Sigmoid colon (tissue), 7 donors: ENCODE measurements around the gene UBE2H. TPM values are rescaled to one million over a fixed set of nuclear protein-coding genes. Genes with fewer than 3 reads are reported as not detected.

Experiments used
- DNase-seq: peaks from one replicate; pipeline ENCODE4 v3.0.0-alpha.2; 2019
- H3K27ac ChIP-seq, 4 donors: fragments of 200-600 bp; sonication (generic); one replicate each; pipeline ENCODE4 v1.5.1; 2016 to 2019; ENCODE audit warnings: mild to moderate bottlenecking in 1 of 4
- H3K27me3 ChIP-seq, 3 donors: fragments of 200-600 bp; sonication (generic); one replicate each; pipeline ENCODE4 v1.5.1; 2019; ENCODE audit warnings: mild to moderate bottlenecking in 1 of 3
- H3K36me3 ChIP-seq, 4 donors: fragments of 200-600 bp; sonication (generic); one replicate each; pipeline ENCODE4 v1.5.1; 2016 to 2019
- H3K4me1 ChIP-seq, 4 donors: fragments of 200-600 bp; sonication (generic); one replicate each; pipeline ENCODE4 v1.5.1; 2017 to 2019
- H3K4me3 ChIP-seq, 4 donors: fragments of 200-600 bp; sonication (generic); one replicate each; pipeline ENCODE4 v1.5.1; 2017 to 2019; ENCODE audit warnings: mild to moderate bottlenecking in 2 of 4, moderate library complexity in 1 of 4
- H3K9me3 ChIP-seq, 4 donors: fragments of 200-600 bp in 3 of 4; sonication (generic) in 3 of 4; one replicate each; pipeline versions ENCODE4 v1.5.1 to v1.6.1; 2013 to 2019
- CTCF ChIP-seq, 4 experiments: fragments of 450-650 bp in 3 of 4; fragments of 200-600 bp in 1 of 4; IDR thresholded peaks; one replicate each; pipeline ENCODE4 v1.5.1; 2016 to 2019; ENCODE audit warnings: antibody characterized with exemption in 4 of 4, mild to moderate bottlenecking in 3 of 4, moderate library complexity in 2 of 4
- EP300 ChIP-seq, 4 donors: sonication (generic); formaldehyde crosslinking; IDR thresholded peaks; one replicate each; pipeline ENCODE4 v1.6.1; 2017; ENCODE audit warnings: antibody characterized with exemption in 4 of 4
- POLR2A ChIP-seq, 2 donors: fragments of 450-650 bp; IDR thresholded peaks; one replicate each; pipeline ENCODE4 v1.6.1; 2016; ENCODE audit warnings: antibody characterized with exemption in 2 of 2, mild to moderate bottlenecking in 2 of 2, moderate library complexity in 2 of 2
- POLR2AphosphoS5 ChIP-seq, 4 donors: sonication (generic); formaldehyde crosslinking; IDR thresholded peaks; one replicate each; pipeline ENCODE4 v1.6.1; 2017; ENCODE audit warnings: antibody characterized with exemption in 4 of 4
- WGBS, 2 donors: extraction: QIAGEN DNeasy Blood & Tissue Kit; methylation state at CpG; one replicate each; pipeline ENCODE4 v1.1.7; 2013; 5-methylcytosine and 5-hydroxymethylcytosine counted together
- intact Hi-C: fragments of 100-400 bp; cut with DNase I; formaldehyde crosslinking; loops from one replicate; pipeline ENCODE4 v1.15.1; 2023
- polyA plus RNA-seq, 3 donors: library from polyadenylated mRNA; stranded (reverse); fragments of 200-250 nt; gene quantifications; one replicate each; pipeline ENCODE4 v1.2.3, GENCODE V29; 2013
- total RNA-seq, 4 donors: library from RNA; depleted of rRNA; stranded (reverse); fragments of >200 nt; gene quantifications; one replicate each; pipeline ENCODE4 v1.1.0, GENCODE V29; 2016
- donor health status: healthy with polysubstance abuse.
- donor health status: Bipolar disorder and iron deficiency.
- donor health status: healthy.

UBE2H gene
- total and polyA plus RNA-seq, 7 donors: 20.4 to 99.7 (median 68.8) TPM

- WGBS, 2 donors: 73 to 92% methylated on average over 8 of the region's 8 CpGs
These were observed 37.8 kb upstream of the UBE2H start for GRCh38 chr7:129990403-129991192.

GRCh38 chr7:129989466-129989865 lies 36.7 kb upstream of the UBE2H start:
- Histone ChIP-seq H3K4me3 (no peak overlapping the region), H3K27me3 (no peaks in the 10 kb centered on the region), H3K36me3 (no peaks in the 10 kb centered on the region), H3K27ac (no peak overlapping the region), H3K9me3 (no peaks in the 10 kb centered on the region), H3K4me1 (peaks cover 0 to 10% (median 7%) of the 10 kb centered on the region in 4 donors)
- intact Hi-C loops: no loop called here
- no peak for TF ChIP-seq CTCF (IDR thresholded peaks at IDR 0.05)
- TF ChIP-seq EP300 (IDR thresholded peaks at IDR 0.05): no peak
- no peak for TF ChIP-seq POLR2AphosphoS5 (IDR thresholded peaks at IDR 0.05)
- WGBS, 2 donors: 20 to 34% methylated on average over 4 of the region's 4 CpGs
- no peak for DNase-seq

More at GRCh38 chr7:129990403-129991192, 37.8 kb upstream of the UBE2H start:
- Histone ChIP-seq H3K4me3 (no peak overlapping the region), H3K27me3 (no peaks in the 10 kb centered on the region), H3K9me3 (no peaks in the 10 kb centered on the region), H3K36me3 (no peaks in the 10 kb centered on the region), H3K4me1 (peaks cover 0 to 10% (median 7%) of the 10 kb centered on the region in 4 donors), H3K27ac (no peak overlapping the region)
- TF ChIP-seq POLR2AphosphoS5 (IDR thresholded peaks at IDR 0.05): no peak
- TF ChIP-seq CTCF (IDR thresholded peaks at IDR 0.05): no peak
- no peak for TF ChIP-seq EP300 (IDR thresholded peaks at IDR 0.05)
- no peak for TF ChIP-seq POLR2A (IDR thresholded peaks at IDR 0.05)
- intact Hi-C loops: no loop called here
- DNase-seq: no peak

GRCh38 chr7:129986600-129986999 lies 33.8 kb upstream of the UBE2H start:
- H3K27ac ChIP-seq: no peak overlapping the region
- 94 to 96% methylated on average over 9 of the region's 9 CpGs for WGBS, 2 donors
- H3K36me3 ChIP-seq: no peaks in the 10 kb centered on the region
- no peak overlapping the region for H3K4me3 ChIP-seq
- TF ChIP-seq POLR2A (IDR thresholded peaks at IDR 0.05): no peak
- no peak for TF ChIP-seq POLR2AphosphoS5 (IDR thresholded peaks at IDR 0.05)
- TF ChIP-seq EP300 (IDR thresholded peaks at IDR 0.05): no peak
- H3K4me1 ChIP-seq: peaks cover 0 to 10% (median 7%) of the 10 kb centered on the region in 4 donors
- H3K9me3 ChIP-seq: no peaks in the 10 kb centered on the region
- H3K27me3 ChIP-seq: no peaks in the 10 kb centered on the region
- DNase-seq: no peak
- intact Hi-C loops: no loop called here

- Histone ChIP-seq H3K4me1 (no peaks in the 10 kb centered on the region), H3K27ac (no peak overlapping the region), H3K9me3 (no peaks in the 10 kb centered on the region), H3K36me3 (no peaks in the 10 kb centered on the region), H3K4me3 (no peak overlapping the region), H3K27me3 (no peaks in the 10 kb centered on the region)
- WGBS, 2 donors: 91 to 93% methylated on average over 2 of the region's 2 CpGs
- DNase-seq: no peak
- no peak for TF ChIP-seq POLR2A (IDR thresholded peaks at IDR 0.05)
- TF ChIP-seq POLR2AphosphoS5 (IDR thresholded peaks at IDR 0.05): no peak
- no peak for TF ChIP-seq EP300 (IDR thresholded peaks at IDR 0.05)
- no peak for TF ChIP-seq CTCF (IDR thresholded peaks at IDR 0.05)
- intact Hi-C loops: no loop called here
These were observed 27.9 kb upstream of the UBE2H start for GRCh38 chr7:129980667-129981066.

- Histone ChIP-seq H3K27me3 (no peaks in the 10 kb centered on the region), H3K4me3 (no peak overlapping the region), H3K36me3 (no peaks in the 10 kb centered on the region), H3K9me3 (no peaks in the 10 kb centered on the region), H3K27ac (no peak overlapping the region), H3K4me1 (peaks cover 0 to under 1% (median 0%) of the 10 kb centered on the region in 4 donors)
- TF ChIP-seq EP300 (IDR thresholded peaks at IDR 0.05): no peak
- TF ChIP-seq POLR2AphosphoS5 (IDR thresholded peaks at IDR 0.05): no peak
- intact Hi-C loops: no loop called here
- 80% methylated on average over 1 of the region's 1 CpG for WGBS, 2 donors
- no peak for DNase-seq
These were observed 22.5 kb upstream of the UBE2H start for GRCh38 chr7:129975309-129975708.
